Stimulated activated CD8-positive, alpha-beta memory T cell treated with anti-CD3 and anti-CD28 coated beads, Interleukin-2, amount 100 ng/mL, for 1 hour (primary cell): ENCODE measurements around the gene FBXO21.
"Not testable (repeated sequence)": the region's sequence is repeated elsewhere in the genome, so short reads cannot be mapped to it uniquely, and the experiment has no call there.

Experiments
- DNase-seq, 2 donors: peaks; one replicate each; pipeline ENCODE4 v3.0.0-alpha.2; 2020; ENCODE audit warnings: low read depth in 2 of 2

Gene FBXO21

DNA sequence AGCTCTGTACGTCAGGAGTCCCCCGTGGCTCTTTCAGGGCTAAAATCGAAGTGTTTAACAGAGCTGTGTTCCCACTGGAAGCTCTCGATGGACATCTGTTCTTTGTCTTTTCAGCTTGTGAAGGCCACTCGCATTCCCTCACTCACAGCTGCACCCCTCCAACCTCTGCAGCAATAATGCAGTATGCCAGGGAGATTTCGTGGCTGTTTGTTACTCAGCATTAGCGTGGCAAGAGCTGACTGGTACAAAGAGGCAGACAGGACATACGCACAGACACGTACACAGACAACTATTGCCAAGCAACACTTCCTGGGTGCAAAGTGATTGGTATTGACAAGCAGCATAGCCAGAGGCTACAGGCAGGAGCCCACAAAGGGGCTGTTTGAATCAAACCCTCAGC lies 11.8 kb upstream of the FBXO21 start:
- no peak for DNase-seq

GRCh38 chr12:117199956-117200744 lies 9.9 kb upstream of the FBXO21 start:
- not testable (repeated sequence) for DNase-seq

DNA sequence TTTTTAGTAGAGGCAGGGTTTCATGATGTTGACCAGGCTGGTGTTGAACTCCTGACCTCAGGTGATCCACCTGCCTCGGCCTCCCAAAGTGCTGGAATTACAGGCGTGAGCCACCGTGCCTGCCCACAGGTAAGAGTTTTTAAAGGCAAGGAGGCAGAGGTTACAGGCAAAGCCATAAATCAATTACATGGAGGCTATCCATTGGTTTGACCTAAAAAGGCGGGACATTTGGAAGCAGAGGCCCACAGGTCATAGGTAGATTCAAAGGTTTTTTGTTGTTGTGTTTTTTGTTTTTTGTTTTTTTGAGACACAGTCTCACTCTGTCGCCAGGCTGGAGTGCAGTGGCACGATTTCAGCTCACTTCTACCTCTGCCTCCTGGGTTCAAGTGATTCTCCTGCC lies 6.1 kb upstream of the FBXO21 start:
- not testable (repeated sequence) for DNase-seq

- DNase-seq, result not testable (repeated sequence)
These were observed 4.8 kb upstream of the FBXO21 start for GRCh38 chr12:117195027-117195426.

DNA sequence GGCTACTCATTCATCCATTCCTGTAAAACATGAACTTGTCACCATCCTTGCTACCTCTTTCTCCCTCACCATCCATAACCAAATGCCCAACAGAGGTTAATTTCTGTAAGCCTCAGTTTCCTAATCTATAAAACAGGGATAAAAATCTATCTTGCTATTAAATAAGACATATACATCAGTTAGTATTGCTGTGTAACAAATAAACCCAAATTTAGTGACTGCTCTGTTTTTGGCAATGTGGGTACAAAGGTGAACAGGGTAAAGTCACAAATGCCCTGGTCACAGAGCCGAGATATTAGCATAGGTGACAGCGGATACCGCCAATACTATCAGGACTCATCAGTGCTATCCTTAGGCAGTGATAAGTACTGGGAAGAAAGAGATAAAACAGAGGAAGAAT lies 3.6 kb upstream of the FBXO21 start:
- DNase-seq, result no peak

GRCh38 chr12:117192581-117192980 lies 2.3 kb upstream of the FBXO21 start:
- not testable (repeated sequence) for DNase-seq

DNA sequence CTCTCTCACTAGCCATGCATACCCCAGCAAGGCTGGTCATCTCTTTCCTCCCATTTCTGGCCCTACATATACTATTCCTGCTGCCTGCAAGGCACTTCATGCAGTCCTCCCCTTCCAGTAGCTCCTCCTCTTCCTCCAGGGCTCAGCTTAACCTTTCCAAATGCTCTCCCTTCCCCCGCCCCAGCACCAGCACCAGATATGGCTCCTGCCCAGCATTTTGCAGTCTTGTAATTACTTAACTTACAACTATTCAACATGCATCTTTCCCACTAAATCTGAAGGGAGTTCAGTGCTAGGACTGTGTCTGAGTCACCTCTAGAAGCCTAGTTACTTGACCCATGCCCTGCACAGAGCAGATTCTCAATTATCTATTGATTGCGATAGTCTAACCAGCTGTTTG lies 1.8 kb upstream of the FBXO21 start:
- no peak for DNase-seq

DNA sequence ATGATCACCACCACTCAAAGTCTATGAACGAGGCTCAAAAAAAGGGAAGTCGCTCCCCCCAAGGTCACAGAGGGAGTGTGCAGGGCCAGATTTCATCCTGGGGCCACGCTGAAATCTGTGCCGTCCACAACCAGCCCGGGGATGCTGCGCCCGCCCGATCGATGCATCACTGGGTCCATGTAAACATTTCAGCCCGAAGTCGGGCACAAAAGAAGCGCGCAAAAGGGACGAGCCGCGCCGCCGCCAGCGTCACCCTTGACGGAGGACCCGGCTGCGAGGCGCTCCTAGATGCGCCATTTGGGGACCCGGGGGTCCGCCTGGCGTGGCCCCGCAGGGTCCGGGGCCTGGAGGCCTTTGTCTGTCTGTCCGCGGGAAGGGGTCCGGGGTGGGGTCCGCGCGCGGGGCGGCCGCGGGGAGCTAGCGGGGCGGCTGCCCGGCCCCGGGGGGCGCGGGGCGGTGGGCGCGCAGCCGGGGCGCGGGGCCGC lies 503 bp downstream of the FBXO21 start:
- peak in 1 of 2 donors; percentile 15 for DNase-seq

- no peak for DNase-seq
These were observed 1.1 kb downstream of the FBXO21 start for GRCh38 chr12:117188961-117189724.

- DNase-seq, result no peak
These were observed 2.1 kb downstream of the FBXO21 start for GRCh38 chr12:117188121-117188665.

DNA sequence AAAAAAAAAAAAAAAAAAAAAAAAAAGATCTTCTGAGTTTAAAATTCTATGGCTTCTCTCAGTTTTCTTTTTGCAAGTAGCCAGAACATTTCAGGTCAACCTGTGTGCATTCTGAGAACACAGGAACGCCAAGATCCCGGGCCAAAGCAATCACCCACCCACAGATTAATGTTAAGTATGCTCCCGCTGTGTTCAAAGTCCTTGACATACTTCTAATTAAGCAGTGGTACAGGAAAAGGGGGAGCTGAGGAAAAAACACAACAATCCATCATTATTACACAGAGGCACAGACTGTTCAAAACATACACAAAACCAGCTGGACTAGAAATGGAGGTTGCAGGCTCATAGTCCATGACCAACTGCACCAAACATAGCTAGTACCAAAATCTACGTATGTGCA lies 2.8 kb downstream of the FBXO21 start:
- no peak for DNase-seq

DNA sequence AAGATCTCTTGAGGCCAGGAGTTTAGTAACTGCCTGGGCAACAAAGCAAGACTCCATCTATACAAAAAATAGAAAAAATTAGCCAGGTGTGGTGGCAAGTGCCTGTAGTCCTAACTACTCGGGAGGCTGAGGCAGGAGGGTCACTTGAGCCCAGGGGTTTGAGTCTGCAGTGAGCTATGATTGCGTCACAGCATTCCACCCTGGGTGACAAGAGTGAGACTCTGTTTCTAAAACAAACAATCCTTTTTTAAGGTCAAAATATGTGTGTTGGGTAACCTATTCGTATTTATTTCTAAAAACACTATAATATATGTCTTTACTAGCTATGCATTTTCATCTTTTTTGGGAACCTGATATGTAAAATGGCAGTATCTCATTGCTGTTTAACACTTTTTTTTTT lies 7.4 kb downstream of the FBXO21 start:
- DNase-seq, result no peak

- not testable (repeated sequence) for DNase-seq
These were observed 8.8 kb downstream of the FBXO21 start for GRCh38 chr12:117181468-117181843.

DNA sequence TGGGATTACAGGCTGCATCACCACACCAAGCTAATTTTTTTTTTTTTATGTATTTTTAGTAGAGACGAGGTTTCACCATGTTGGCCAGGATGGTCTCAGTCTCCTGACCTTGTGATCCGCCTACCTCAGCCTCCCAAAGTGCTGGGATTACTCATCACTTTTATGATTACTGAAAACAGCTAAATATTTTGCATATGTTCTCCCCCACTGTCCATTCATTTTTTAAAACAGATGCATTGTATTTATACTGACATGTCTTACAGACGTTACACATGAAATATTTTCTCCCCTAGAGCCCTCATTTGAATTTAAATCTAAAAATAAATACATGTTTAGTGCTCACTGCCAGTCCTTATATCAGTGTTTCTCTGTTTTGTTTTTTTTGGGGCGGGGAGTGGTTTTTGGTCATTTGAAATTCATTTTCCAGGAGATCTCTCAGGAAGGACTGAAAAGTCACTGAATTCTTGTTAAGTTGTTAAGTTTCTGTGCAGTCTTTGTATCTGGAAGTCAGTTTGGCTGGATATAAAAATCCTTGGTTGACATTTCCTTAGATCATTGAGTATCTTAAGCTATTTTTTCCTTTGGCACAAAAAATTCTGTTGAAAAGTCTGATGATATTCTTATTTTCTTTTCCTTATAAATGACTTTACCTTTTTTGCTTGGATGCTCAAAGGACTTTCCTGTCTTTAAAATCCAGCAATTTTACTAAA lies 9.4 kb downstream of the FBXO21 start:
- no peak for DNase-seq

DNA sequence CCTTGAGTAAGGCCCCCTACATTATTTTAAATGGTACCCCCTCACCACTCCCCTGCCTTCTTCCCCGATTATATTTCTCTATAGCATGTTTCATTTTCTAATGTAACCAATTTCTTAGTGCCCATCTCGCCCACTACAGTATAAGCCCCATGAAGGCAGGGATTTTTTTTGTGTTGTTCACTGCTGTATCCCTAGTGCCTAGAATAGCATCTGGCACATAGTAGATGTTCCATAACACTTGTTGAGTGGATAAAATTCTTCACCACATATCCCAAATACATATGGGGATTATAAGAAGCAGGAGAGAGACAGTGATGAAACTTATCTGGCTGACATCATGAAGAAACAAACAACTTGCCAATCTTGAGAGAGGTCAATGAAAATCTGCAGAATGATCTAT lies 11.5 kb downstream of the FBXO21 start:
- DNase-seq, result no peak

DNA sequence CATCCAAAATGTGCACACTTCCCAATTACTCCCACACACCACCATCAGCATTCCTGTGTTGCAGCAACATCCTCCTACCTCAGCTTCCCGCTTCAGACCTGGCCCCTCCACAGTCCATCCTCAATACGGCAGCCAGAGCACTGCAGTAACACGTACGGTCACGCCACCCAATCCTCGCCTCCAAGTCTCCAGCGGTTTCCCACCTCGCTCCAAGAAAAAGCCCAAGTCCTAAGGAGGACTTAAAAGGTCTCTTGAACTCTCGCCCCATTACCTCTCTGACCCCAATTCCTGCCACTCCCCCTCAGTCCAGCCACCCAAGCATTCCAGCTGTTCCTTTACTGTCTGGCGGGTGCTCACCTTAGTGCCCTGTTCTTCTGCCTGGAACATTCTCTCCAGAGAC lies 12.0 kb downstream of the FBXO21 start:
- DNase-seq, result no peak

GRCh38 chr12:117172168-117172567 lies 18.1 kb downstream of the FBXO21 start:
- DNase-seq, result no peak

GRCh38 chr12:117171499-117172162 lies 18.6 kb downstream of the FBXO21 start:
- DNase-seq, result no peak

DNA sequence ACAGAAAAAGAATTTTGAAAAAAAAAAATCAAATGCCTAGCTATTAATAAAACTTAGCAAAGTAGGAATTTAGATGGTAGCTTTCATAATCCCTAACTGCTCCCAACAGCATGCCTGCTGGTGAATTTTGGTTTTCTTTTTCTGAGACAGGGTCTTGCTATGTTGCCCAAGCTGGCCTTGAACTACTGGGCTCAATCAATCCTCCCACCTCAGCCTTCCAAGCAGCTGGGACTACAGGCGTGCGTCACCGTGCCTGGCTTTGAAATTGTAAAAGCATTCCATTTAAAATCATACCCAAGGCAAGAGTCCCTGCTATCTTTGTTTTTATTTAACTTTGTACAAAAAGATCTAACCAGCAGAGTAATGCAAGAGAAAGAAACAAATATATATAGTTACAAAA lies 20.7 kb downstream of the FBXO21 start:
- DNase-seq, result no peak

- no peak for DNase-seq
These were observed 21.3 kb downstream of the FBXO21 start for GRCh38 chr12:117168976-117169375.

DNA sequence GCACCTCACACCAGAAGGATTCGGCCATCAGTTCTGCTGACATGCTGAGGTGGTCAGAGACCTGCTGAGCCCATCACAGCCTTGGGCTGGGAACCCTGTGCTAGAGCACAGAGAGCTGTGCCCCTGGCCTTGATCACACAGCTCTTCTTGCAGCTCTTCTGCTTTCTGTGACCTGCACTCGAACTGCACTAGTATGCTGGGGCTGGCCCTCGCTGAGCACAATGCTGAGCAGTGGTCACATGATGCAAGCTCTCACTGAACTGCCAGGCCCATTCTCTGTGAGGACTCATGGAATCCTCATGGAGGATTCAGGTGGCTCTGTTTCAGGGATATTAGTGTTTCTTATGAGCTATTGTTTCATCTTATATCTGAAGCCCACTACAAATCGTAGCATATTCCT lies 22.5 kb downstream of the FBXO21 start:
- DNase-seq, result no peak

- no peak for DNase-seq
These were observed 24.2 kb downstream of the FBXO21 start for GRCh38 chr12:117166107-117166506.
